OCI-LY1 (cell line): ENCODE measurements around the gene EEPD1.
"Not testable (repeated sequence)": the region's sequence is repeated elsewhere in the genome, so short reads cannot be mapped to it uniquely, and the experiment has no call there.

Experiments
- H2AFZ ChIP-seq: fragments of 200-600 bp; sonication (generic), shearing (Covaris generic); 2 replicates; pipeline ENCODE4 v1.6.0; 2014; ENCODE audit warnings: antibody characterized with exemption, mild to moderate bottlenecking, low read length
- H3F3A ChIP-seq: fragments of 200-600 bp; sonication (generic), shearing (Covaris generic); 2 replicates; pipeline ENCODE4 v1.6.0; 2014; ENCODE audit warnings: mild to moderate bottlenecking, antibody characterized with exemption, low read length, moderate library complexity; ENCODE audit not compliant: insufficient read depth
- H3K27ac ChIP-seq: fragments of 200-600 bp; sonication (generic); 2 replicates; pipeline ENCODE4 v1.5.1; 2014; ENCODE audit warnings: low read length, mixed run types, mild to moderate bottlenecking, low read depth; ENCODE audit not compliant: poor library complexity, severe bottlenecking
- H3K27me3 ChIP-seq: fragments of 200-600 bp; sonication (generic); 2 replicates; pipeline ENCODE4 v1.6.0; 2014; ENCODE audit warnings: antibody characterized with exemption, mild to moderate bottlenecking, low read length, moderate library complexity; ENCODE audit not compliant: insufficient read depth
- H3K36me3 ChIP-seq: fragments of 200-600 bp; sonication (generic); 2 replicates; pipeline ENCODE4 v1.6.1; 2014; ENCODE audit warnings: mild to moderate bottlenecking, antibody characterized with exemption, low read length, moderate library complexity, mixed read lengths; ENCODE audit not compliant: insufficient read depth
- H3K4me1 ChIP-seq: fragments of 200-600 bp; sonication (generic); 2 replicates; pipeline ENCODE4 v1.5.1; 2014; ENCODE audit warnings: mild to moderate bottlenecking, low read length, moderate library complexity; ENCODE audit not compliant: insufficient read depth, severe bottlenecking
- H3K4me2 ChIP-seq: fragments of 200-600 bp; sonication (generic), shearing (Covaris generic); 2 replicates; pipeline ENCODE4 v1.6.1; 2014; ENCODE audit warnings: low read length
- H3K4me3 ChIP-seq: fragments of 200-600 bp; sonication (generic); 2 replicates; pipeline ENCODE4 v1.5.1; 2014; ENCODE audit warnings: low read length, low read depth, mild to moderate bottlenecking, mixed read lengths; ENCODE audit not compliant: poor library complexity, severe bottlenecking
- H3K79me2 ChIP-seq: fragments of 200-600 bp; shearing (Covaris generic); 2 replicates; pipeline ENCODE4 v1.6.1; 2016; ENCODE audit warnings: mixed run types, low read length, mixed read lengths; ENCODE audit not compliant: insufficient read depth
- H3K9ac ChIP-seq: fragments of 200-600 bp; sonication (generic), shearing (Covaris generic); 2 replicates; pipeline ENCODE4 v1.6.1; 2014; ENCODE audit warnings: mild to moderate bottlenecking, low read length, mixed read lengths
- H3K9me2 ChIP-seq: fragments of 200-600 bp; sonication (generic), shearing (Covaris generic); 2 replicates; pipeline ENCODE4 v1.6.1; 2014; ENCODE audit warnings: low read depth, mild to moderate bottlenecking, low read length, mixed read lengths
- H3K9me3 ChIP-seq: fragments of 200-600 bp; shearing (Covaris generic); 2 replicates; pipeline ENCODE4 v1.6.1; 2014; ENCODE audit warnings: low read length, mixed read lengths
- H4K20me1 ChIP-seq: fragments of 200-600 bp; sonication (generic), shearing (Covaris generic); 2 replicates; pipeline ENCODE4 v1.6.0; 2016; ENCODE audit warnings: mild to moderate bottlenecking, low read length; ENCODE audit not compliant: insufficient read depth
- EZH2 ChIP-seq: fragments of 200-600 bp; sonication (generic), shearing (Covaris generic); IDR thresholded peaks from 2 replicates; pipeline ENCODE4 v1.8.0; 2017; ENCODE audit warnings: borderline replicate concordance, mixed run types, mild to moderate bottlenecking, antibody characterized with exemption, low read length, moderate library complexity, mixed read lengths
- TF ChIP-seq, protein P1 (sequence below): fragments of 200-600 bp; sonication (generic), shearing (Covaris generic); IDR thresholded peaks from 2 replicates; pipeline ENCODE4 v1.5.1; 2017; ENCODE audit warnings: mild to moderate bottlenecking, antibody characterized with exemption, low read length, moderate library complexity, mixed read lengths

The EEPD1 gene

GRCh38 chr7:36236073-36236472 is 83.0 kb downstream of the EEPD1 start:
- H3F3A ChIP-seq: no peaks in the 10 kb centered on the region
- H3K4me3 ChIP-seq: no peak overlapping the region
- H3K9me2 ChIP-seq: no peaks in the 10 kb centered on the region
- no peaks in the 10 kb centered on the region for H3K36me3 ChIP-seq
- no peaks in the 10 kb centered on the region for H3K9me3 ChIP-seq
- TF ChIP-seq, protein P1, sequence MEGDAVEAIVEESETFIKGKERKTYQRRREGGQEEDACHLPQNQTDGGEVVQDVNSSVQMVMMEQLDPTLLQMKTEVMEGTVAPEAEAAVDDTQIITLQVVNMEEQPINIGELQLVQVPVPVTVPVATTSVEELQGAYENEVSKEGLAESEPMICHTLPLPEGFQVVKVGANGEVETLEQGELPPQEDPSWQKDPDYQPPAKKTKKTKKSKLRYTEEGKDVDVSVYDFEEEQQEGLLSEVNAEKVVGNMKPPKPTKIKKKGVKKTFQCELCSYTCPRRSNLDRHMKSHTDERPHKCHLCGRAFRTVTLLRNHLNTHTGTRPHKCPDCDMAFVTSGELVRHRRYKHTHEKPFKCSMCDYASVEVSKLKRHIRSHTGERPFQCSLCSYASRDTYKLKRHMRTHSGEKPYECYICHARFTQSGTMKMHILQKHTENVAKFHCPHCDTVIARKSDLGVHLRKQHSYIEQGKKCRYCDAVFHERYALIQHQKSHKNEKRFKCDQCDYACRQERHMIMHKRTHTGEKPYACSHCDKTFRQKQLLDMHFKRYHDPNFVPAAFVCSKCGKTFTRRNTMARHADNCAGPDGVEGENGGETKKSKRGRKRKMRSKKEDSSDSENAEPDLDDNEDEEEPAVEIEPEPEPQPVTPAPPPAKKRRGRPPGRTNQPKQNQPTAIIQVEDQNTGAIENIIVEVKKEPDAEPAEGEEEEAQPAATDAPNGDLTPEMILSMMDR: no peak
- no peak for TF ChIP-seq EZH2
- H2AFZ ChIP-seq: no peak overlapping the region
- no peak overlapping the region for H3K27ac ChIP-seq
- H3K9ac ChIP-seq: no peak overlapping the region
- no peaks in the 10 kb centered on the region for H3K27me3 ChIP-seq
- no peaks in the 10 kb centered on the region for H4K20me1 ChIP-seq
- H3K4me2 ChIP-seq: no peak overlapping the region
- no peaks in the 10 kb centered on the region for H3K79me2 ChIP-seq
- H3K4me1 ChIP-seq: peaks cover 13% of the 10 kb centered on the region

DNA sequence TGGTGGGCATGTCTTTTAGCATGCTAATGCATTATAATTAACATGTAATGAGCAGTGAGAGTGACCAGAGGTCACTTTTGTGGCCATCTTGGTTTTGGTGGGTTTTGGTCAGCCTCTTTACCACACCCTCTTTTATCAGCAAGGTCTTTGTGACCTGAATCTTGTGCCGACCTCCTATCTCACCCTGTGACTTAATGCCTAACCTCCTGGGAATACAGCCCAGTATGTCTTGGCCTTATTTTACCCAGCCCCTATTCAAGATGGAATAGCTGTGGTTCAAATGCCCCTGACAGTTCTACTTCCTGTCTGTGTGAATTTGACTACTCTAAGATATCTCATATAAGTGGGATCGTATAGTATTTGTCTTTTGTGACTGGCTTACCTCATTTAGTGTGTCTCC is 85.1 kb downstream of the EEPD1 start:
- no peak for TF ChIP-seq EZH2
- TF ChIP-seq, protein P1: no peak
- Histone ChIP-seq H3K27ac (no peak overlapping the region), H3K4me3 (no peak overlapping the region), H3F3A (no peaks in the 10 kb centered on the region), H3K9me3 (no peaks in the 10 kb centered on the region), H2AFZ (no peak overlapping the region), H3K4me1 (peaks cover 9% of the 10 kb centered on the region), H3K9me2 (no peaks in the 10 kb centered on the region), H3K27me3 (no peaks in the 10 kb centered on the region), H3K79me2 (no peaks in the 10 kb centered on the region), H4K20me1 (no peaks in the 10 kb centered on the region), H3K9ac (no peak overlapping the region), H3K36me3 (no peaks in the 10 kb centered on the region), H3K4me2 (no peak overlapping the region)

DNA sequence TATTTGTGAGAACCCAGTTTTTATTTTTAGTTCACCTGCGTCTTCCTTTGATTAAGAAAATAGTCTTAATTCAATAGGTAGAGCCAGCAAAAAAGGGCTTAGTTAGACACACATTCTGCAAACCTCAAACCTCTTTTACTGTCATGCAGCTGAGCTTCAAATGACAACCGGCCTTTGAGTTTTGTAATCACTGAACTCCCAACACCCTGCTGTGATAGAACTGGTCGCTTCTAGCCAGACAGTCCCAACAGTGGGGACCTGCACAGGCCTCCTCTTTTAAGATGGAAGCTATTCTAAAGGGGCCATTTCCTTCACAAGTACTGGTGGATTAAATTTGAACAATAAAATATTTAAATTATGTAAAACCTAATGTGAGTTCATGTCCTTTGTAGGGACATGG is 90.3 kb downstream of the EEPD1 start:
- H3K27me3 ChIP-seq, H4K20me1 ChIP-seq, H3K27ac ChIP-seq, H3K9me3 ChIP-seq, H3F3A ChIP-seq, H3K9ac ChIP-seq, H2AFZ ChIP-seq, H3K4me3 ChIP-seq, H3K36me3 ChIP-seq, H3K9me2 ChIP-seq, H3K79me2 ChIP-seq, H3K4me2 ChIP-seq: not testable (repeated sequence)
- peaks cover 17% of the 10 kb centered on the region for H3K4me1 ChIP-seq

DNA sequence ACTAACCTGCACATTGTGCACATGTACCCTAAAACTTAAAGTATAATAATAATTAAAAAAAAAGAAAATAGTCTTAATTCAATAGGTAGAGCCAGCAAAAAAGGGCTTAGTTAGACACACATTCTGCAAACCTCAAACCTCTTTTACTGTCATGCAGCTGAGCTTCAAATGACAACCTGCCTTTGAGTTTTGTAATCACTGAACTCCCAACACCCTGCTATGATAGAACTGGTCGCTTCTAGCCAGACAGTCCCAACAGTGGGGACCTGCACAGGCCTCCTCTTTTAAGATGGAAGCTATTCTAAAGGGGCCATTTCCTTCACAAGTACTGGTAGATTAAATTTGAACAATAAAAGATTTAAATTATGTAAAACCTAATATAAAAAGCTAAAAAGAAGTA is 90.9 kb downstream of the EEPD1 start:
- H3K79me2 ChIP-seq, H3K36me3 ChIP-seq, H3K9me3 ChIP-seq, H2AFZ ChIP-seq, H4K20me1 ChIP-seq, H3K4me3 ChIP-seq, H3K4me2 ChIP-seq, H3K9me2 ChIP-seq, H3K27me3 ChIP-seq, H3F3A ChIP-seq, H3K27ac ChIP-seq, H3K9ac ChIP-seq: not testable (repeated sequence)
- H3K4me1 ChIP-seq: peaks cover 14% of the 10 kb centered on the region
